DND-41 (cell line): ENCODE measurements around the gene FRMD3.

Experiments
- ATAC-seq: fragments of 200-7000 bp; cut with Tn5 transposase; 3 replicates; pipeline ENCODE4 v1.9.1; 2021; ENCODE audit warnings: low read depth; ENCODE audit not compliant: insufficient read depth
- DNase-seq: peaks from one replicate; pipeline ENCODE4 v3.0.0-alpha.2; 2020
- H2AFZ ChIP-seq: 2 replicates; pipeline ENCODE4 v1.6.0; 2012; ENCODE audit warnings: low read depth, low read length
- H3K27ac ChIP-seq: 2 replicates; pipeline ENCODE4 v1.5.1; 2012; ENCODE audit warnings: low read length, inconsistent platforms
- H3K27me3 ChIP-seq: fragments of 200-600 bp; sonication (generic); 2 replicates; pipeline ENCODE4 v1.6.0; 2012; ENCODE audit warnings: low read length, mild to moderate bottlenecking, inconsistent platforms; ENCODE audit not compliant: insufficient read depth, poor library complexity
- H3K36me3 ChIP-seq: 2 replicates; pipeline ENCODE4 v1.5.1; 2012; ENCODE audit warnings: low read length, inconsistent platforms; ENCODE audit not compliant: insufficient read depth
- H3K4me1 ChIP-seq: 2 replicates; pipeline ENCODE4 v1.5.1; 2012; ENCODE audit warnings: mild to moderate bottlenecking, low read length; ENCODE audit not compliant: insufficient read depth
- H3K4me2 ChIP-seq: 2 replicates; pipeline ENCODE4 v1.6.0; 2012; ENCODE audit warnings: mild to moderate bottlenecking, moderate library complexity, low read length, inconsistent platforms; ENCODE audit not compliant: insufficient read depth
- H3K4me3 ChIP-seq, 2 experiments: fragments of 200-600 bp in 1 of 2; shearing (Covaris generic) in 1 of 2; 2 replicates each; pipeline ENCODE4 v1.5.1; 2012 to 2016; ENCODE audit warnings: inconsistent platforms in 2 of 2, low read length in 2 of 2, mild to moderate bottlenecking in 2 of 2, low read depth in 1 of 2, moderate library complexity in 1 of 2
- H3K79me2 ChIP-seq: 2 replicates; pipeline ENCODE4 v1.6.0; 2012; ENCODE audit warnings: low read length, inconsistent platforms; ENCODE audit not compliant: insufficient read depth
- H3K9ac ChIP-seq: 2 replicates; pipeline ENCODE4 v1.6.0; 2012; ENCODE audit warnings: low read depth, mild to moderate bottlenecking, inconsistent platforms, low read length, moderate library complexity
- H3K9me3 ChIP-seq: 2 replicates; pipeline ENCODE4 v1.5.1; 2012; ENCODE audit warnings: low read length, moderate library complexity, mild to moderate bottlenecking, inconsistent platforms; ENCODE audit not compliant: insufficient read depth, severe bottlenecking
- H4K20me1 ChIP-seq: 2 replicates; pipeline ENCODE4 v1.6.0; 2012; ENCODE audit warnings: low read length; ENCODE audit not compliant: insufficient read depth
- CTCF ChIP-seq: IDR thresholded peaks from 2 replicates; pipeline ENCODE4 v1.5.1; 2012; ENCODE audit warnings: borderline replicate concordance, low read length, moderate library complexity, mild to moderate bottlenecking; ENCODE audit not compliant: poor library complexity, severe bottlenecking; ENCODE audit errors: extremely low read depth
- EZH2 ChIP-seq: IDR thresholded peaks from 3 replicates; pipeline ENCODE4 v1.6.1; 2012; ENCODE audit warnings: borderline replicate concordance, low read depth, mild to moderate bottlenecking, moderate library complexity, low read length, inconsistent platforms; ENCODE audit not compliant: severe bottlenecking

FRMD3 gene

GRCh38 chr9:83538172-83538889 lies at the start of gene FRMD3:
Gene FRMD3 (minus strand): TSS chr9:83538401. CDS start chr9:83538231, 170 bp downstream.
- no peaks in the 10 kb centered on the region for H3K9me3 ChIP-seq
- H2AFZ ChIP-seq: no peak within 1 kb of the TSS
- no peak within 1 kb of the TSS for H3K9ac ChIP-seq
- DNase-seq (no peak), ATAC-seq (no peak)
- H3K4me2 ChIP-seq: no peak within 1 kb of the TSS
- H4K20me1 ChIP-seq: no peaks in the 10 kb centered on the region
- no peaks in the 10 kb centered on the region for H3K4me1 ChIP-seq
- no peaks in the 10 kb centered on the region for H3K79me2 ChIP-seq
- no peak for TF ChIP-seq CTCF
- no peak for TF ChIP-seq EZH2
- H3K4me3 ChIP-seq: no peak within 1 kb of the TSS
- H3K36me3 ChIP-seq: no peaks in the 10 kb centered on the region
- no peaks in the 10 kb centered on the region for H3K27me3 ChIP-seq
- H3K27ac ChIP-seq: no peak within 1 kb of the TSS

GRCh38 chr9:83584995-83585394 lies 46.8 kb upstream of the FRMD3 start:
- Histone ChIP-seq H3K36me3 (no peaks in the 10 kb centered on the region), H4K20me1 (no peaks in the 10 kb centered on the region), H3K9ac (no peak overlapping the region), H3K4me1 (no peaks in the 10 kb centered on the region), H3K4me2 (no peak overlapping the region), H3K9me3 (no peaks in the 10 kb centered on the region), H3K79me2 (no peaks in the 10 kb centered on the region), H2AFZ (no peak overlapping the region), H3K4me3 (no peak overlapping the region), H3K27ac (no peak overlapping the region), H3K27me3 (no peaks in the 10 kb centered on the region)
- DNase-seq (no peak), ATAC-seq (no peak)
- TF ChIP-seq EZH2 (no peak), CTCF (no peak)

GRCh38 chr9:83583151-83584014 lies 45.2 kb upstream of the FRMD3 start:
- no peaks in the 10 kb centered on the region for H4K20me1 ChIP-seq
- DNase-seq: peak; percentile 33
- no peak overlapping the region for H3K27ac ChIP-seq
- H3K4me1 ChIP-seq: no peaks in the 10 kb centered on the region
- TF ChIP-seq EZH2 (no peak), CTCF (peak; percentile 55)
- no peak overlapping the region for H2AFZ ChIP-seq
- H3K4me3 ChIP-seq: no peak overlapping the region
- no peaks in the 10 kb centered on the region for H3K9me3 ChIP-seq
- H3K79me2 ChIP-seq: no peaks in the 10 kb centered on the region
- peak; percentile 72; the same call in 2 of the 3 replicates for ATAC-seq
- H3K9ac ChIP-seq: no peak overlapping the region
- no peak overlapping the region for H3K4me2 ChIP-seq
- H3K27me3 ChIP-seq: no peaks in the 10 kb centered on the region
- H3K36me3 ChIP-seq: no peaks in the 10 kb centered on the region
